ENCODE measurements around the gene NHLRC3. TPM values are rescaled to one million over a fixed set of nuclear protein-coding genes. Genes with fewer than 3 reads are reported as not detected.

Gene NHLRC3
- total RNA-seq, 1 experiment from 2014 or later: 35.5 TPM

- Histone ChIP-seq H3K4me1 (no peaks in the 10 kb centered on the region; the same call in none of the 2 replicates), H3K27ac (no peak overlapping the region), H3K4me3 (peak overlapping the region; percentile 83)
Measured at GRCh38 chr13:39035204-39035603, 3.1 kb upstream of the NHLRC3 start.

DNA sequence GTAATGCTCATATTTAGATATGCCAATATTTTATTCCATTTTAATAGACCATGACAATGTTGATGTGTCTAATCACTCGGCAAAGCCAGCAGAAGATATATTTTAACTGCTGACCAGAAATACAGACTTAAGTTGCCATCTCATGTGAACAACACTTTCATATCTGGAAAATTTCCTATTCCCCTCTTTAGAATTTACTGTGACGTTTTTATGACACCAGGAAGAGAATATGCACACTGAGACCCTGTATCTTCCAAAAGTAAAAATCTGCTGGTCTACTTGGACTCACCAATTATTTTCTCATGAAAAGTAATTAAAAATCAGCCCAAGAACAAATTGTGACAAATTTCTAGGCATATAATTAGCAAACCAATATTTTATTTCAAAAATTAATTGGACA is 2.5 kb upstream of the NHLRC3 start:
- Histone ChIP-seq H3K4me3 (peak overlapping the region; percentile 83), H3K27ac (no peak overlapping the region), H3K4me1 (no peaks in the 10 kb centered on the region; the same call in none of the 2 replicates), H3K9me3 (replicated peaks) (no peaks in the 10 kb centered on the region), H3K27me3 (no peaks in the 10 kb centered on the region), H3K36me3 (peaks cover 4% of the 10 kb centered on the region; the same call in 1 of the 2 replicates)
- DNase-seq: no peak

More at GRCh38 chr13:39035204-39035603, 3.1 kb upstream of the NHLRC3 start:
- Histone ChIP-seq H3K27me3 (no peaks in the 10 kb centered on the region), H3K9me3 (replicated peaks) (no peaks in the 10 kb centered on the region), H3K36me3 (peaks cover 10% of the 10 kb centered on the region; the same call in 1 of the 2 replicates)
- DNase-seq: no peak

- peak in 1 of 2 experiments; percentile 37 for DNase-seq
Measured at GRCh38 chr13:39036212-39036611, 2.0 kb upstream of the NHLRC3 start.

DNA sequence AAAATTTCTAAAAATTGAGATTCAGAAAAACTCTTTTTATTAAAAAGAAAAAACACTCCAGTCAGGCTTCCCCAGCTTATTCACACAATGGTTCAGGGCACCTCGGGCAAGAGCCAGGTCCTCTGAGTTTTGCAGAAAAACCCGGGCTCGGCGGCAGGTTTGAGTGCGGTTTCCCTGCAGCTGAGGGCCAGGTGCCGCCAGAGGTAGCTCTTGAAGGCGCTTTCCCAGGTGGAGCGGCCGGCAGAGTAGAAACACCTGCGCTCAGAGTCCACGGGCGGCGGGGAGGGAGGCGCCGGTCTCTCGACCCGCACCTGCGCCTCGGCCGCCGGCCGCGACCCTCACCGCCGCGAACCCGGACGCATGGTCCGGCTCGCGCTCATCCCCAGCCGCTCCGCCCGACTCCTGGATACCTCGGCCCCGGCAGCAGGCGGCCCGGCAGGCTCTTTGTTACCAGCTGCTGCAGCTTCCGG is 811 bp upstream of the NHLRC3 start:
- Histone ChIP-seq H3K4me3 (peak overlapping the region; percentile 83), H3K27me3 (no peaks in the 10 kb centered on the region), H3K9me3 (replicated peaks) (no peaks in the 10 kb centered on the region), H3K36me3 (peaks cover 3% of the 10 kb centered on the region; the same call in 1 of the 2 replicates), H3K4me1 (no peaks in the 10 kb centered on the region; the same call in none of the 2 replicates), H3K27ac (peak overlapping the region; percentile 90)
- no peak for DNase-seq

More at GRCh38 chr13:39036212-39036611, 2.0 kb upstream of the NHLRC3 start:
- no peaks in the 10 kb centered on the region for H3K9me3 ChIP-seq (replicated peaks)
- no peak overlapping the region for H3K27ac ChIP-seq
- peaks cover 2% of the 10 kb centered on the region; the same call in 1 of the 2 replicates for H3K36me3 ChIP-seq
- H3K4me1 ChIP-seq: no peaks in the 10 kb centered on the region; the same call in none of the 2 replicates
- H3K4me3 ChIP-seq: peak overlapping the region; percentile 83
- H3K27me3 ChIP-seq: no peaks in the 10 kb centered on the region

GRCh38 chr13:39038569-39039030 is 344 bp downstream of the NHLRC3 start:
- Histone ChIP-seq H3K4me1 (no peaks in the 10 kb centered on the region; the same call in none of the 2 replicates), H3K9me3 (replicated peaks) (no peaks in the 10 kb centered on the region), H3K36me3 (peaks cover 4% of the 10 kb centered on the region; the same call in 1 of the 2 replicates), H3K27ac (peak overlapping the region; percentile 90), H3K4me3 (peak overlapping the region; percentile 83), H3K27me3 (no peaks in the 10 kb centered on the region)
- peak in 1 of 2 experiments; percentile 42 for DNase-seq

- H3K4me1 ChIP-seq: no peaks in the 10 kb centered on the region; the same call in none of the 2 replicates
- H3K36me3 ChIP-seq: peaks cover 4% of the 10 kb centered on the region; the same call in 1 of the 2 replicates
- no peaks in the 10 kb centered on the region for H3K9me3 ChIP-seq (replicated peaks)
- H3K4me3 ChIP-seq: peak overlapping the region; percentile 83
- no peaks in the 10 kb centered on the region for H3K27me3 ChIP-seq
- no peak for DNase-seq
- H3K27ac ChIP-seq: peak overlapping the region; percentile 90
Measured at GRCh38 chr13:39039041-39039440, 785 bp downstream of the NHLRC3 start.

DNA sequence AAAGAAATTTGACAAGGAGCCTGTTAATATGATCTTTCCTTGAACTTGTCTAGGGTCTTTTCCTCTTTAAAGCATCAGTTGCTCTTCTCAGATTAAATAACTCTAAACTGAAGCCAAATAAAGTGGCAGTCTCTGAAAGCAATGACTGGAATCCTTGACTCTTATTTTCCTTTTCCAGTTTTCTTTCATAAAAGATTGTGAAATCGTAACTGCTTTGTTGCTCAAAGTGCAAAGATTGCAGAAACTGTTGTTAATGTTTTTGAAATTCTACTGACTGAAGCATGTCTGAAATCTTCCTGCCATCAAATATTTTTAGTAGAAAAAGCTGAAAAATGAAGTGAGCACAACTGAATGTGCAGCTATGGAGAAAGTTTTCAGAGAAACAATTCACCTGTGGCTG is 1.9 kb downstream of the NHLRC3 start:
- Histone ChIP-seq H3K27ac (no peak overlapping the region), H3K4me1 (no peaks in the 10 kb centered on the region; the same call in 1 of the 2 replicates), H3K4me3 (no peak overlapping the region), H3K9me3 (replicated peaks) (no peaks in the 10 kb centered on the region), H3K36me3 (peaks cover 9% of the 10 kb centered on the region), H3K27me3 (no peaks in the 10 kb centered on the region)
- no peak for DNase-seq

DNA sequence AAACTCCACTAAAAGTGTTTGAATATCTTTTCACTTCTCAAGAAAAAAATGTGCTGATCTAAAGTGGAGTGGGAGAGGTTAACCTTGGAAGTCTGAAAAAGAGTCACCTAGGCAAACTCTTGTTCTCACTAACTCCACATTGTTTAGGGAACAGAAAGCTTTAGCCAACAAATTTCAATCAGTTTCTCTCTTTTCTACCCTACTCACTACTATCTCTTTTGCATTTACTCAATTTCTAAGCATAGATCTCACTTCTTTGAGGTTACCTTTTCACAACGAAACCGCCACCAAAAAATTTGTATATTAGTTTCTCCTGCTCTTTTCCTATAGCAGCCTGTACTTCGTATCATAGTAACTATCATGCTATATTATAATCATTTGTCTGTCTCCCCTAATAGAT is 6.3 kb downstream of the NHLRC3 start:
- no peak overlapping the region for H3K27ac ChIP-seq
- H3K27me3 ChIP-seq: no peaks in the 10 kb centered on the region
- H3K9me3 ChIP-seq (replicated peaks): no peaks in the 10 kb centered on the region
- H3K36me3 ChIP-seq: peaks cover 12% of the 10 kb centered on the region
- H3K4me3 ChIP-seq: no peak overlapping the region
- DNase-seq: no peak
- no peaks in the 10 kb centered on the region for H3K4me1 ChIP-seq

GRCh38 chr13:39047560-39047959 is 9.3 kb downstream of the NHLRC3 start:
- no peak for DNase-seq
- Histone ChIP-seq H3K36me3 (peaks cover 8% of the 10 kb centered on the region), H3K27me3 (no peaks in the 10 kb centered on the region), H3K27ac (no peak overlapping the region), H3K4me1 (no peaks in the 10 kb centered on the region), H3K4me3 (no peak overlapping the region), H3K9me3 (replicated peaks) (no peaks in the 10 kb centered on the region)

- H3K27ac ChIP-seq: no peak overlapping the region
- H3K9me3 ChIP-seq (replicated peaks): no peaks in the 10 kb centered on the region
- DNase-seq: no peak
- no peaks in the 10 kb centered on the region for H3K27me3 ChIP-seq
- peaks cover 7% of the 10 kb centered on the region for H3K36me3 ChIP-seq
- no peaks in the 10 kb centered on the region for H3K4me1 ChIP-seq
- H3K4me3 ChIP-seq: no peak overlapping the region
Measured at GRCh38 chr13:39048806-39049205, 10.6 kb downstream of the NHLRC3 start.

DNA sequence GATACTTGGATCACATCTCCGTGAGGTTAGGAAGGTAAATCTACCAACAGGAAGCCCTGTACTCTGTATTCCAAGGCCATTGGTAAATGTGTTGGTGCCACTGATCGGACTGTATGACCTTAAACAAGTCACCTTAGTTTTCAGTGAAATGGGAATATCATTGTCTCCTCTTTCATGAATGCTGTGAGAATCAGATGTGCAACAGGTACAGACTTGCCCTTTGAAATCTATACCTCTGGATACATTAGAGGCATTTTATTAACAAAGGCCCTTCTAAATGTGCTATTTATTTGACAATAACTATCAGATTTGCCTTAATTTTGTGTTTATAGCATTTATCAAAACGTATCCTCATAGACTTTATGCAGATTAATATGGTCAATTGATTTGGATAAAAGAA is 11.0 kb downstream of the NHLRC3 start:
- peaks cover 7% of the 10 kb centered on the region for H3K36me3 ChIP-seq
- no peak overlapping the region for H3K27ac ChIP-seq
- no peaks in the 10 kb centered on the region for H3K9me3 ChIP-seq (replicated peaks)
- no peak overlapping the region for H3K4me3 ChIP-seq
- H3K27me3 ChIP-seq: no peaks in the 10 kb centered on the region
- no peak for DNase-seq
- no peaks in the 10 kb centered on the region for H3K4me1 ChIP-seq

GRCh38 chr13:39051157-39051556 is 12.9 kb downstream of the NHLRC3 start:
- no peak overlapping the region for H3K27ac ChIP-seq
- no peaks in the 10 kb centered on the region for H3K4me1 ChIP-seq
- H3K9me3 ChIP-seq (replicated peaks): no peaks in the 10 kb centered on the region
- no peaks in the 10 kb centered on the region for H3K36me3 ChIP-seq
- H3K4me3 ChIP-seq: no peak overlapping the region
- DNase-seq: peak in 1 of 2 experiments; percentile 78
- H3K27me3 ChIP-seq: no peaks in the 10 kb centered on the region

DNA sequence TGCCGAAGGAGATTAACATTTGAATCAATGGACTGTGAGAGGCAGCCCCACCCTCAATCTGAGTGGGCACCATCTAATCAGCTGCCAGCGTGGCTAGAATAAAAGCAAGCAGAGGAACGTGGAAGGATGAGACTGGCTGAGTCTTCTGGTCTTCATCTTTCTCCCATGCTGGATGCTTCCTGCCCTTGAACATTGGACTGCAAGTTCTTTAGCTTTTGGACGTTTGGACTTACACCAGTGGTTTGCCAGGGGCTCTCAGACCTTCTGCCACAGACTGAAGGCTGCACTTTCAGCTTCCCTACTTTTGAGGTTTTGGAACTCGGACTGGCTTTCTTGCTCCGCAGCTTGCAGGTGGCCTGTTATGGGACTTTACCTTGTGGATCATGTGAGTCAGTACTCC is 14.7 kb downstream of the NHLRC3 start:
- H3K9me3 ChIP-seq (replicated peaks): no peaks in the 10 kb centered on the region
- no peak overlapping the region for H3K27ac ChIP-seq
- H3K4me3 ChIP-seq: no peak overlapping the region
- no peaks in the 10 kb centered on the region for H3K27me3 ChIP-seq
- no peaks in the 10 kb centered on the region for H3K36me3 ChIP-seq
- H3K4me1 ChIP-seq: no peaks in the 10 kb centered on the region
- no peak for DNase-seq

GRCh38 chr13:39054112-39054511 is 15.9 kb downstream of the NHLRC3 start:
- no peak overlapping the region for H3K27ac ChIP-seq
- H3K27me3 ChIP-seq: no peaks in the 10 kb centered on the region
- DNase-seq: no peak
- no peaks in the 10 kb centered on the region for H3K4me1 ChIP-seq
- H3K36me3 ChIP-seq: no peaks in the 10 kb centered on the region
- H3K4me3 ChIP-seq: no peak overlapping the region
- no peaks in the 10 kb centered on the region for H3K9me3 ChIP-seq (replicated peaks)

DNA sequence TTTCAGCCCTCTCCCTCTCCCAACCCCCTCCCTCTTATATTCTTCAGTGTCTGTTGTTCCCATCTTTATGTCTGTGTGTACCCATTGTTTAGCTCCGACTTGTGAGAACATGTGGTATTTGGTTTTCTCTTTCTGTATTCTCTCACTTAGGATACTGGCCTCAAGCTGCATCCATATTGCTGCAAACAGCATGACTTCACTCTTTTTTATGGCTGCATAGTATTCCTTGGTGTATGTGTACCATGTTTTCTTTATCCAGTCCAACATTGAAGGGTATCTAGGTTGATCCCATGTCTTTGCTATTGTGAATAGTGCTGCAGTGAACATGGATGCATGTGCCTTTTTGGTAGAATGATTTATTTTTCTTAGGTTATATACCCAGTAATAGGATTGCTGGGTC is 17.8 kb downstream of the NHLRC3 start:
- Histone ChIP-seq H3K36me3 (no peaks in the 10 kb centered on the region), H3K27ac (no peak overlapping the region), H3K9me3 (replicated peaks) (no peaks in the 10 kb centered on the region), H3K27me3 (no peaks in the 10 kb centered on the region), H3K4me1 (no peaks in the 10 kb centered on the region), H3K4me3 (no peak overlapping the region)
- DNase-seq: no peak

DNA sequence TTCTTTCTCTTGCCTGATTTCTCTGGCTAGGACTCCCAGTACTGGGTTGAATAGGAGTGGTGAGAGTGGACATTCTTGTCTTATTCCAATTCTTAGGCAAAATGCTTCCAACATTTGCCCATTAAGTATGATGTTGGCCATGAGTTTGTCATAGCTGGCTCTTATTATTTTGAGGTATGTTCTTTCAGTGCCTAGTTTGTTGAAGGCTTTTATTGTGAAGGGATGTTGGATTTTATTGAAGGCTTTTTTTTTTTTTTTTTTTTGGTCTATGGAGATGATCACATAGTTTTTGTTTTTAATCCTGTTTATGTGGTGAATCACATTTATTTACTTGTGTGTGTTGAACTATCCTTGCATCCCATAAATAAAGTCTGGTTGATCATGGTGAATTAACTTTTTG is 19.8 kb downstream of the NHLRC3 start:
- H3K4me3 ChIP-seq: no peak overlapping the region
- H3K27me3 ChIP-seq: no peaks in the 10 kb centered on the region
- no peaks in the 10 kb centered on the region for H3K9me3 ChIP-seq (replicated peaks)
- H3K27ac ChIP-seq: no peak overlapping the region
- no peaks in the 10 kb centered on the region for H3K4me1 ChIP-seq
- H3K36me3 ChIP-seq: no peaks in the 10 kb centered on the region
- no peak for DNase-seq

All from SJCRH30 (cell line).